OCI-LY1 (cell line): Measurements from ENCODE around the gene NR2F1.

Source experiments
- H2AFZ ChIP-seq: fragments of 200-600 bp; sonication (generic), shearing (Covaris generic); 2 replicates; pipeline ENCODE4 v1.6.0; 2014; ENCODE audit warnings: antibody characterized with exemption, mild to moderate bottlenecking, low read length
- H3F3A ChIP-seq: fragments of 200-600 bp; sonication (generic), shearing (Covaris generic); 2 replicates; pipeline ENCODE4 v1.6.0; 2014; ENCODE audit warnings: mild to moderate bottlenecking, antibody characterized with exemption, low read length, moderate library complexity; ENCODE audit not compliant: insufficient read depth
- H3K27ac ChIP-seq: fragments of 200-600 bp; sonication (generic); 2 replicates; pipeline ENCODE4 v1.5.1; 2014; ENCODE audit warnings: low read length, mixed run types, mild to moderate bottlenecking, low read depth; ENCODE audit not compliant: poor library complexity, severe bottlenecking
- H3K27me3 ChIP-seq: fragments of 200-600 bp; sonication (generic); 2 replicates; pipeline ENCODE4 v1.6.0; 2014; ENCODE audit warnings: antibody characterized with exemption, mild to moderate bottlenecking, low read length, moderate library complexity; ENCODE audit not compliant: insufficient read depth
- H3K36me3 ChIP-seq: fragments of 200-600 bp; sonication (generic); 2 replicates; pipeline ENCODE4 v1.6.1; 2014; ENCODE audit warnings: mild to moderate bottlenecking, antibody characterized with exemption, low read length, moderate library complexity, mixed read lengths; ENCODE audit not compliant: insufficient read depth
- H3K4me1 ChIP-seq: fragments of 200-600 bp; sonication (generic); 2 replicates; pipeline ENCODE4 v1.5.1; 2014; ENCODE audit warnings: mild to moderate bottlenecking, low read length, moderate library complexity; ENCODE audit not compliant: insufficient read depth, severe bottlenecking
- H3K4me2 ChIP-seq: fragments of 200-600 bp; sonication (generic), shearing (Covaris generic); 2 replicates; pipeline ENCODE4 v1.6.1; 2014; ENCODE audit warnings: low read length
- H3K4me3 ChIP-seq: fragments of 200-600 bp; sonication (generic); 2 replicates; pipeline ENCODE4 v1.5.1; 2014; ENCODE audit warnings: low read length, low read depth, mild to moderate bottlenecking, mixed read lengths; ENCODE audit not compliant: poor library complexity, severe bottlenecking
- H3K79me2 ChIP-seq: fragments of 200-600 bp; shearing (Covaris generic); 2 replicates; pipeline ENCODE4 v1.6.1; 2016; ENCODE audit warnings: mixed run types, low read length, mixed read lengths; ENCODE audit not compliant: insufficient read depth
- H3K9ac ChIP-seq: fragments of 200-600 bp; sonication (generic), shearing (Covaris generic); 2 replicates; pipeline ENCODE4 v1.6.1; 2014; ENCODE audit warnings: mild to moderate bottlenecking, low read length, mixed read lengths
- H3K9me2 ChIP-seq: fragments of 200-600 bp; sonication (generic), shearing (Covaris generic); 2 replicates; pipeline ENCODE4 v1.6.1; 2014; ENCODE audit warnings: low read depth, mild to moderate bottlenecking, low read length, mixed read lengths
- H3K9me3 ChIP-seq: fragments of 200-600 bp; shearing (Covaris generic); 2 replicates; pipeline ENCODE4 v1.6.1; 2014; ENCODE audit warnings: low read length, mixed read lengths
- H4K20me1 ChIP-seq: fragments of 200-600 bp; sonication (generic), shearing (Covaris generic); 2 replicates; pipeline ENCODE4 v1.6.0; 2016; ENCODE audit warnings: mild to moderate bottlenecking, low read length; ENCODE audit not compliant: insufficient read depth
- EZH2 ChIP-seq: fragments of 200-600 bp; sonication (generic), shearing (Covaris generic); IDR thresholded peaks from 2 replicates; pipeline ENCODE4 v1.8.0; 2017; ENCODE audit warnings: borderline replicate concordance, mixed run types, mild to moderate bottlenecking, antibody characterized with exemption, low read length, moderate library complexity, mixed read lengths
- TF ChIP-seq, protein P1 (sequence below): fragments of 200-600 bp; sonication (generic), shearing (Covaris generic); IDR thresholded peaks from 2 replicates; pipeline ENCODE4 v1.5.1; 2017; ENCODE audit warnings: mild to moderate bottlenecking, antibody characterized with exemption, low read length, moderate library complexity, mixed read lengths

NR2F1 gene

DNA sequence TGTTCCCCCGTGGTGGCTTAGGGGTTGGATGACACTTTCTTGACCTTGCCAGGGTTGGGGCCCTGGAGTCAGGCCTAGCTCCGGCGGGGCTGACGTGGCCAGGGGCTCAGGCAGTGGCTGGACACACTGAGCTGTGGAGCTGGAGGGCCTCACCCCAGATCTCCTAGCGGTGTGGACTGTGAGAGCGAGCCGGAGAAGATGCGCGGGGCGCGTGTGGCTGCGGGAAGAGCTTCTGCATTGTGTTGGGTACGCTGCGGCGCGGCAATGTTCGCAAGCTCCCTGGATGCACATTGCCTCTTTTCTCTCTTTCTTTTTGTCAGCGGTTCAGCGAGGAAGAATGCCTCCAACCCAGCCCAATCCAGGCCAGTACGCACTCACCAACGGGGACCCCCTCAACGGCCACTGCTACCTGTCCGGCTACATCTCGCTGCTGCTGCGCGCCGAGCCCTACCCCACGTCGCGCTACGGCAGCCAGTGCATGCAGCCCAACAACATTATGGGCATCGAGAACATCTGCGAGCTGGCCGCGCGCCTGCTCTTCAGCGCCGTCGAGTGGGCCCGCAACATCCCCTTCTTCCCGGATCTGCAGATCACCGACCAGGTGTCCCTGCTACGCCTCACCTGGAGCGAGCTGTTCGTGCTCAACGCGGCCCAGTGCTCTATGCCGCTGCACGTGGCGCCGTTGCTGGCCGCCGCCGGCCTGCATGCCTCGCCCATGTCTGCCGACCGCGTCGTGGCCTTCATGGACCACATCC is 4.8 kb downstream of the NR2F1 start:
- Histone ChIP-seq H3K4me2 (0 out of 2 replicates have a peak overlapping the region, but pooled peaks have one; percentile 7), H4K20me1 (no peaks in the 10 kb centered on the region), H3K9me3 (no peaks in the 10 kb centered on the region), H3K4me3 (no peak overlapping the region), H3K9ac (no peak overlapping the region), H3K36me3 (no peaks in the 10 kb centered on the region; the same call in 1 of the 2 replicates), H3K4me1 (peaks cover 31% of the 10 kb centered on the region), H2AFZ (no peak overlapping the region), H3F3A (no peaks in the 10 kb centered on the region), H3K9me2 (no peaks in the 10 kb centered on the region), H3K27me3 (no peaks in the 10 kb centered on the region), H3K79me2 (no peaks in the 10 kb centered on the region), H3K27ac (no peak overlapping the region)
- no peak for TF ChIP-seq EZH2
- TF ChIP-seq, protein P1, sequence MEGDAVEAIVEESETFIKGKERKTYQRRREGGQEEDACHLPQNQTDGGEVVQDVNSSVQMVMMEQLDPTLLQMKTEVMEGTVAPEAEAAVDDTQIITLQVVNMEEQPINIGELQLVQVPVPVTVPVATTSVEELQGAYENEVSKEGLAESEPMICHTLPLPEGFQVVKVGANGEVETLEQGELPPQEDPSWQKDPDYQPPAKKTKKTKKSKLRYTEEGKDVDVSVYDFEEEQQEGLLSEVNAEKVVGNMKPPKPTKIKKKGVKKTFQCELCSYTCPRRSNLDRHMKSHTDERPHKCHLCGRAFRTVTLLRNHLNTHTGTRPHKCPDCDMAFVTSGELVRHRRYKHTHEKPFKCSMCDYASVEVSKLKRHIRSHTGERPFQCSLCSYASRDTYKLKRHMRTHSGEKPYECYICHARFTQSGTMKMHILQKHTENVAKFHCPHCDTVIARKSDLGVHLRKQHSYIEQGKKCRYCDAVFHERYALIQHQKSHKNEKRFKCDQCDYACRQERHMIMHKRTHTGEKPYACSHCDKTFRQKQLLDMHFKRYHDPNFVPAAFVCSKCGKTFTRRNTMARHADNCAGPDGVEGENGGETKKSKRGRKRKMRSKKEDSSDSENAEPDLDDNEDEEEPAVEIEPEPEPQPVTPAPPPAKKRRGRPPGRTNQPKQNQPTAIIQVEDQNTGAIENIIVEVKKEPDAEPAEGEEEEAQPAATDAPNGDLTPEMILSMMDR: no peak

DNA sequence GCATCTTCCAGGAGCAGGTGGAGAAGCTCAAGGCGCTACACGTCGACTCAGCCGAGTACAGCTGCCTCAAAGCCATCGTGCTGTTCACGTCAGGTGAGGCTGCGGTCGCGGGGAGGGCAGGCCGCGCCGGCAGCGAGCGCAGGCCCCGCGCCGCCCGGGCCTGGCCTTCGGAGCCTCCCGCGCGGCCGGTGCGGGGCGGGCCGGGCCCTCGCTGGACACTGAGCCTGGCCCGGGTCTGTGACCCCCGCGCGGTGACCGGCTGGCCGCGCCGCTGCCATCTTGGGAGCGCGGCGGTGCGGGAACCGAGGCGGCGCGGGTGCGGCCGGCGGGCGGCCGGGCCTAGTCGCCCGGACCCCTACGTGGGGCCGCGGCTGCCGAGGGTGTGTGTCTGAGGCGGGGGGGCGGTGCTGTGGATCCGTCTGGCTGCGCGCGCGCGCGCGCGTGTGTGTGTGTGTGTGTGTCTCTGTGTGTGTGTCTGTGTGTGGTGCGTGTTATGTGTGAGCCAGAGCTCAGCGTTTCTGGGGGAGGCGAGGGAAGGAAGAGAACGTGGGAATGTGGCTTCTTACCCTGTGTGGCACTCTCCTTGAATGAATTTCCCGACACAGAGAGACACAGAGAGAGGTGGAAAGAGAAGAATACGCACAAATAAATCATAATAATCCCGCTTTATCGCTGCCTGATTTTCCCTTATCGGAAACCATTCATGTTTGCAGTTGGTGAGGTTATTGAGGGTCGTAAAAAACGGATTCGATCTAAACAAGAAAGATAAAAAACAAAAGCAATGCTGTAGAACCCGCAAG is 5.5 kb downstream of the NR2F1 start:
- Histone ChIP-seq H3K9ac (no peak overlapping the region), H3F3A (no peaks in the 10 kb centered on the region), H3K27me3 (no peaks in the 10 kb centered on the region), H2AFZ (no peak overlapping the region), H3K4me1 (peaks cover 23% of the 10 kb centered on the region), H3K9me3 (no peaks in the 10 kb centered on the region), H3K27ac (no peak overlapping the region), H3K36me3 (no peaks in the 10 kb centered on the region; the same call in 1 of the 2 replicates), H3K4me2 (no peak overlapping the region), H3K4me3 (no peak overlapping the region), H3K9me2 (no peaks in the 10 kb centered on the region), H4K20me1 (no peaks in the 10 kb centered on the region), H3K79me2 (no peaks in the 10 kb centered on the region)
- no peak for TF ChIP-seq EZH2
- TF ChIP-seq, protein P1: no peak

DNA sequence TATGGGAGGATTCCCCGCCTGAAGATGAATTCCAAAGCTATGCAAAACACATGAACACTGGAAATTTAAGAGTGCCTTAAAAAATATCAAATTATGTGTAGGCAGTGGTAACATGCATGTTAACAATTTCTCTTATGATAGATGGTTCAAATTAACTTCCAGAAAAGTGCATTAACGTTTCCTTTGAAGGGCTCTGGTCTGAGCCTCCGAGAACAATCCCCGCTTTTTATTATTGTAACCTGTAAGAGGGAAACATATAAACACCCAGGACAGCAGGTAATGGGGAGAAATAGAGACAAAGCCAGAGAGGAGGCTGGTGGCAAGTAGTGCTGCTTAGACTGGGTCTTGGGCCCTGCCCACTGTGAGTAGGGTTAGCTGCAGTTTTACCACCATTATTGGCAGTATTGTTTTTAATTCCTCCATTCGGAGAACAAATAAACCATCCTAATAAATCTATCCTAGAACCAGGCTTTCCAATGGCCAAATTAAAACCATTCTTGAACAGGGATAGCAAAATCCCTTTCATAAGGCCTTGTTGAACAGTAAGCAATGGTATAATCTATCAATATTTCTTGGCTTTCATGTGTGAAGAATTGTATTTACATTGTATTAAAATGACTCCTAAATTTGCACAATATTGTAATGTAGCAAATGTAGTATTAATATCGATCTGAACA is 6.3 kb downstream of the NR2F1 start:
- Histone ChIP-seq H3K4me1 (peaks cover 20% of the 10 kb centered on the region), H3K36me3 (no peaks in the 10 kb centered on the region; the same call in 1 of the 2 replicates), H4K20me1 (no peaks in the 10 kb centered on the region), H3K9me2 (no peaks in the 10 kb centered on the region), H3K79me2 (no peaks in the 10 kb centered on the region), H3K27me3 (no peaks in the 10 kb centered on the region), H3K9ac (no peak overlapping the region), H3K4me2 (no peak overlapping the region), H2AFZ (no peak overlapping the region), H3F3A (no peaks in the 10 kb centered on the region), H3K27ac (no peak overlapping the region), H3K4me3 (no peak overlapping the region), H3K9me3 (no peaks in the 10 kb centered on the region)
- no peak for TF ChIP-seq EZH2
- TF ChIP-seq, protein P1: no peak
